GM12801 (cell line): ENCODE measurements around the gene GALNT17.

Experiments used
- CTCF ChIP-seq: IDR thresholded peaks from one replicate; pipeline ENCODE4 v1.5.1; 2011; ENCODE audit warnings: control low read depth; ENCODE audit not compliant: insufficient read length; ENCODE audit errors: extremely low read depth

The GALNT17 gene

GRCh38 chr7:71377062-71377461, 245.1 kb downstream of the GALNT17 start:
- TF ChIP-seq CTCF = no peak

GRCh38 chr7:71377469-71377868, 245.5 kb downstream of the GALNT17 start:
- no peak for TF ChIP-seq CTCF

GRCh38 chr7:71384094-71384493, 252.2 kb downstream of the GALNT17 start:
- TF ChIP-seq CTCF = no peak

GRCh38 chr7:71385330-71385729, 253.4 kb downstream of the GALNT17 start:
- no peak for TF ChIP-seq CTCF

- no peak for TF ChIP-seq CTCF
Measured at GRCh38 chr7:71386152-71386785, 254.3 kb downstream of the GALNT17 start.

GRCh38 chr7:71388181-71388580, 256.2 kb downstream of the GALNT17 start:
- no peak for TF ChIP-seq CTCF

GRCh38 chr7:71389976-71390375, 258.0 kb downstream of the GALNT17 start:
- TF ChIP-seq CTCF = no peak
